Subcutaneous abdominal adipose tissue (tissue), 5 donors: ENCODE measurements around the gene C10orf105.

Experiments
- H3K27ac ChIP-seq: one replicate; pipeline ENCODE4 v1.7.0; 2013; ENCODE audit warnings: low read depth, mild to moderate bottlenecking, inconsistent platforms, low read length, moderate library complexity
- H3K27me3 ChIP-seq, 5 donors: one replicate each; pipeline ENCODE4 v1.7.0; 2013; ENCODE audit warnings: low read length in 5 of 5, inconsistent platforms in 1 of 5; ENCODE audit not compliant: control insufficient read depth in 5 of 5, insufficient read depth in 4 of 5
- H3K36me3 ChIP-seq, 5 donors: one replicate each; pipeline ENCODE4 v1.7.0; 2013; ENCODE audit warnings: low read length in 5 of 5; ENCODE audit not compliant: control insufficient read depth in 5 of 5, insufficient read depth in 5 of 5
- H3K4me1 ChIP-seq, 5 donors: one replicate each; pipeline ENCODE4 v1.7.0; 2013; ENCODE audit warnings: low read length in 5 of 5, mild to moderate bottlenecking in 3 of 5, moderate library complexity in 1 of 5; ENCODE audit not compliant: control insufficient read depth in 5 of 5, insufficient read depth in 5 of 5
- H3K4me3 ChIP-seq, 5 donors: one replicate each; pipeline ENCODE4 v1.7.0; 2013; ENCODE audit warnings: low read length in 5 of 5, low read depth in 1 of 5
- H3K9ac ChIP-seq, 5 donors: one replicate each; pipeline ENCODE4 v1.7.0; 2013; ENCODE audit warnings: low read length in 5 of 5, mild to moderate bottlenecking in 4 of 5, moderate library complexity in 3 of 5
- H3K9me3 ChIP-seq, 5 donors: one replicate each; pipeline ENCODE4 v1.7.0; 2013; ENCODE audit warnings: low read length in 5 of 5; ENCODE audit not compliant: control insufficient read depth in 5 of 5
- donor health status: healthy.
- donor health status: healthy.
- donor health status: healthy.
- donor health status: healthy.
- donor health status: healthy.

Gene C10orf105

DNA sequence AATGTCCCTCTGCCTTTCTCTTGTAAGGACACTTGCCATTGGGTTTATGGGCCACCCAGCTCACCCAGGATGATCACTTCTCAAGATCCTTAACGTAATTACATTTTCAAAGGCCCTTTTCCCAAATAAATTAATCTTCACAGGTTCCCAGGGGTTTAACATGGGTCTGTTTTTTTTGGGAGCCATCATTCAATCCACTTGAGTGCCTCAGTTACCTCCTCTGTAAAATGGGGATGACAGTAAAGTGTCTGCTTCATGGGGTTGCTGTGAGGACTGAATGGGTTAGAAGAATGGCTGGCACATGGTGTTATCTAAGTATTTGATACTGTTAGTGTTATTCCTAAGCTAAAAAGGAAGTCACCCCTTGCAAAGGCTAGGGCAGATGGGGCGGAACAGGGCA lies 7.4 kb downstream of the C10orf105 start:
- H3K9ac ChIP-seq = peak overlapping the region in 1 of 5 donors; percentile 65
- no peak overlapping the region for H3K4me3 ChIP-seq
- no peaks in the 10 kb centered on the region for H3K36me3 ChIP-seq
- peak overlapping the region; percentile 98 for H3K27ac ChIP-seq
- H3K4me1 ChIP-seq = peaks cover 13 to 91% (median 66%) of the 10 kb centered on the region in 5 donors
- H3K9me3 ChIP-seq = no peaks in the 10 kb centered on the region
- no peaks in the 10 kb centered on the region for H3K27me3 ChIP-seq

DNA sequence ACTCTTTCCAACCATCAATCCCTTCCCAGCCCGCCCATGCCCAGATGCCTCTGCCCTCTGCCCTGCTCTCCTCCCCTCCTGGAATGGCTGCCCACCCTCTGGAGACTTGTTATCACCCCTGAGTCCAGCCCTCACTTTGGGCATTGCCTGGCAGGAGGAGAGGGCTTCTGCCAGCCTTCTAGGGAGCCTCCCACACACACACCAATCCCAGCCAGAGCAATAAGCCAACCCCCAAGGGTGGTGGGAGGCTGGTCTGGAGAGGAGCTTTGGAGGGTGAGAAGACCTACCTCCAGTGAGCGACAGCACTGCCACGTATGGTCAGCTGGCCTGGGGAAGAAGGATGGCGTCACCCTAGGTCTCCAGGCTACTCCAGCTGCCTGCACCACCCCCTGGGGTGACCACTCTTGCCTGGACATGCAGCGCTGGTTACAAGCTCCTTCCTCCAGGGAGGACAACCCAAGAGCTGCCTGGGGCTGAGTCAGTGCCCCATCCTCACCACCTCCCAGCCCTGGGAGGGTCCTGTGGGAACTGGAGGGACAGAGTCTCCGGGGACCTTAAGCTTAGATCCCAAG lies 8.4 kb downstream of the C10orf105 start:
- H3K4me3 ChIP-seq = no peak overlapping the region
- peaks cover 13 to 91% (median 66%) of the 10 kb centered on the region in 5 donors for H3K4me1 ChIP-seq
- H3K36me3 ChIP-seq = no peaks in the 10 kb centered on the region
- H3K9me3 ChIP-seq = no peaks in the 10 kb centered on the region
- H3K27me3 ChIP-seq = no peaks in the 10 kb centered on the region
- peak overlapping the region; percentile 98 for H3K27ac ChIP-seq
- H3K9ac ChIP-seq = no peak overlapping the region

DNA sequence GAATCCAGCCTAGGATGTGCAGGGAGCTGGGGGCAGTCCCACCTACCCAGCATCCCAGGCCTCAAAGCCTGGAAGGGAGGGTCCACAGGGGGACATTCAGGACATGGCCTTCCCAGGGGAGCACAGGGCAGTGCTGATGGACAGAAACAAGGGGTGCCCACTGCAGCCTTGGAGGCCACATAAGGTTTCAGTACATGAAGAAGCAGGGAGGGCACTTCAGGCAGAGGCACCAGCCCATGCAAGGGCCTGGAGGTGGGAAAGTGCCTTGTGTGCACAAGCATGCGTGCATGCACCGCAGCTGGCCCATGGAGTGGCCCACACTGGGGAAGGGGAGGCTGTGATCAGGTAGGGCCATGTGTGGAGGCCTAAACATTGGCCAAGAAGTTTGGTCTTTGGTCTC lies 9.1 kb downstream of the C10orf105 start:
- Histone ChIP-seq H3K36me3 (no peaks in the 10 kb centered on the region), H3K9me3 (no peaks in the 10 kb centered on the region), H3K27ac (no peak overlapping the region), H3K4me1 (peaks cover 13 to 91% (median 65%) of the 10 kb centered on the region in 5 donors), H3K27me3 (no peaks in the 10 kb centered on the region), H3K4me3 (no peak overlapping the region), H3K9ac (no peak overlapping the region)

DNA sequence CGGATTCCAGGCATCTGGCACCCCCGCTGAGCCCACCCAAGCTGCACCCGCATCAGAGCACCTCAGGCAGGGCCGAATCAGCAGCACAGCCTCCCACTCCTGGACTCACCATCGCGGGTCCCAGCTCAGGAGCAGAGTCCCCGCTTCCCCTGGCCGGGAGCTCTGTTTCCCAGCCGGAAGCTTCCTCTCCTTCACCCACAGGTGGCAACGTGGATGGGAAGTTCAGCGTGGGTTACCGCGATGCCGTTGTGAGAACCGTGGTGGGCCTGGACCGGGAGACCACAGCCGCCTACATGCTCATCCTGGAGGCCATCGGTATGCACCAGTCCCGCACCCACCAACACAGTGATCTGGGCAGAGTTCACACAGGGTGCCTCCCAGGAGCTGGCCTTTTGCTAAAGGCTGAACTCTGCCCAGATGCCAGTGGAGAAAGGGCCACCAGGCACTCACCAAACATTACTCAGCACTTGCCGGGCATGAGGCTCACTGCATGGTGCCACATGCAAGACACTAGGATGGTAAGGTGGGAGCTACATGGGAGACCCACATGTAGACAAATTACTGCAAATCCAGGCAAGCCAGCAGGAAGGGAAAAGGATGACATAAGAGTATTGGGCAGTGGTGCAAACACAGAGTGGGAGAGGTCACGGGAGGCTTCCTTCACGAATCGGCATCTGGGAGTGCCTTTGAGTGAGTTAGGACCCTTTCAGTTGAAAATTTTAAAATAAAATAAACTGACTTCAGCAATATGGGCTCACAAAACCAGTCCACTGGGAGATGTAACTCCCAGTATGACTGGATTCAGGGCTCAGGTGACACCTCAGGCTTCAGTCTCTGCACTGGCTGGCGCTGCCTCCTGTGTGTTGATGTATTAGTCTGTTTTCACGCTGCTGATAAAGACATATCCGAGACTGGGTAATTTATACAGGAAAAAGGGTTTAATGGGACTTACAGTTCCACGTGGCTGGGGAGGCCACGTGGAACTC lies 10.4 kb downstream of the C10orf105 start:
- H3K4me3 ChIP-seq = peak overlapping the region in 4 of 5 donors; percentile 44 to 77 (median 54)
- H3K9ac ChIP-seq = peak overlapping the region in 1 of 5 donors; percentile 53

DNA sequence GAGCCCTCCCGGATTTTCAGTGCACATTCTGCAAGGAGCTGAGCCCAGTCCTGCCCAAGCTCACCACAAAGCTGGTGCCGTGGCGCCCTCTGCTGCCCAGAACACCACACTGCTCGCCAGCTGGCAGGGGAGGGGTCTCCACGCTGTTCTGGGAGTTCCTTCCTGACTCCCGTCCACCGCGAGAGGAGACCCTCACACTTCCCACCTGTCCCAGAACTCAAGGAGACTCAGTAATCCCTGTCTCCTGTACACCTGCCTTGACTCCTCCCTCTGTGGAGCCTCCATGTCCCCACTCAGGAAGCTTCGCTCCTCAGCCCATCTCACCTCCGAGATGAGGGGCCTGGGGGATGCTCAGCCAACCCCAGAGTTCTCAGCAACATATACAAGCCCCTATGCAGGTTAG lies 11.3 kb downstream of the C10orf105 start:
- Histone ChIP-seq H3K36me3 (no peaks in the 10 kb centered on the region), H3K27ac (no peak overlapping the region), H3K4me1 (peaks cover 5 to 79% (median 45%) of the 10 kb centered on the region in 5 donors), H3K9me3 (no peaks in the 10 kb centered on the region), H3K27me3 (no peaks in the 10 kb centered on the region), H3K4me3 (peak overlapping the region; percentile 33 to 77 (median 52)), H3K9ac (peak overlapping the region in 2 of 5 donors; percentile 41 to 53)

More for the DNA sequence above, 10.4 kb downstream of the C10orf105 start:
- Histone ChIP-seq H3K9me3 (no peaks in the 10 kb centered on the region), H3K27me3 (no peaks in the 10 kb centered on the region), H3K27ac (peak overlapping the region; percentile 1), H3K4me1 (peaks cover 8 to 88% (median 54%) of the 10 kb centered on the region in 5 donors), H3K36me3 (no peaks in the 10 kb centered on the region)

DNA sequence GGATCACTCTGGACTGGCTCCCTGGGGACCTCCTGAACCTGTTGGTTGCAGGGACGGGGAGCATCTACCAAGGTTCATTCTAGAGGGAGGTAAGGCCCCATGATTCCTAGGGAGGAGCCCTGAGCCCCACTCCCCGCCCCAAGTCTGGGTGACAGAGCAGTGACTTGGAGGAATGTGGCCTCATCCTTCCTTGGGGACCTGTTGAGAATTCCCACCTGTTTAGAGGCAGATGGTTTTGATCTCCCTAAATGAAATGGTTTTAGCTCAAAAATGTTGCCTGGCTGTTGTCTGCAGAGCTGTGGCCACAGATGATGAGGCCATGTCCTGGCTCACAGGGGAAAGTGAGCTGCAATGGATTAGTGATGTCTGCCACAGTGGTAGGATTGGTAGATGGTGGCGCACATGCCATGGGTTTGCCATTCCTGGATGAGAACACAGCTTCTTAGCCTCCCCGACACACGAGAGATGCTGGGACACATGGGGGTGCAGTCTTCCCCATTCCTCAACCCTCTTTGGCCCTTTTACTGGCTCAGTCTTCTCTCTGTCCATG lies 12.3 kb downstream of the C10orf105 start:
- no peaks in the 10 kb centered on the region for H3K9me3 ChIP-seq
- H3K9ac ChIP-seq = peak overlapping the region in 1 of 5 donors; percentile 53
- no peak overlapping the region for H3K27ac ChIP-seq
- no peaks in the 10 kb centered on the region for H3K27me3 ChIP-seq
- H3K36me3 ChIP-seq = no peaks in the 10 kb centered on the region
- H3K4me1 ChIP-seq = peaks cover 2 to 70% (median 35%) of the 10 kb centered on the region in 5 donors
- H3K4me3 ChIP-seq = peak overlapping the region in 1 of 5 donors; percentile 63

DNA sequence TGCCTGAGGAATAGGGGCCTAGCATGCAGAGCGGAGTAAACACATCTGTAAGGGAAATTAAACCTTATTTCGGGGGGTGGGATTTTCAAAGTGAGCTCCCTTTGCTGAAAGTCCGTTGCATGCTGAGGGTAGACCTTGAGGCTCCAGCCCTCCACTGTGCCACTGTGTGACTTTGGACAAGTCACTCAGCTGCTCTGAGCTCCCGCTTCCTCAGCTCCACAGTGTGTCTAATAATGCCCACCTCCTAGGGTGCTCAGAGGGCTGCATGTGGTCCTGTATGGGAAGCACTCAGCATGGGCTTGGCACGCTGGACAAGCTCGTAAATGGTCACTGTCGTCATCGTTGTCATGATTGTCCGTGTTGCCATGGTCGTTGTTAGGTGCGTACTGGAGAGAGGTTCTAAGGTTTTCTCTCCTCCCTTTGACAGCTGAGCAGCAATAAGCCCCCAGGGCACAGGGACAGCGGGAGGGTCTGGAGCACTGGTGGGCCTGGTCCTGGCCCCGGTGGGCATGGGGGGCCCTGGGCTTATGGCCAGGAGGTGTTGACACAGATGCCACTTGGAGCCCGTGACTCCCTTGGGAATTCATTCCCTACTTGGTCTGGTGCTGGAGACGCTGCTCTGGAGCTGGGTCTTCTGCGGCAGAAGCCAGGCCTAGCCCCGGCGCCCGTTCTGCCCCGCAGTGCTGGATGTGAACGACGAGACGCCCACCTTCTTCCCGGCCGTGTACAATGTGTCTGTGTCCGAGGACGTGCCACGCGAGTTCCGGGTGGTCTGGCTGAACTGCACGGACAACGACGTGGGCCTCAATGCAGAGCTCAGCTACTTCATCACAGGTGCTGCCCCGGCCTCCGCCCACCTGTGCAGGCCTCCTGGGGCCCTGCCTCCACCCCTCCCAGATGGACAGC lies 13.1 kb downstream of the C10orf105 start:
- H3K9ac ChIP-seq = peak overlapping the region in 1 of 5 donors; percentile 44
- no peak overlapping the region for H3K4me3 ChIP-seq
- peaks cover 2 to 70% (median 34%) of the 10 kb centered on the region in 5 donors for H3K4me1 ChIP-seq
- H3K36me3 ChIP-seq = no peaks in the 10 kb centered on the region
- H3K27ac ChIP-seq = no peak overlapping the region
- no peaks in the 10 kb centered on the region for H3K9me3 ChIP-seq
- H3K27me3 ChIP-seq = no peaks in the 10 kb centered on the region

DNA sequence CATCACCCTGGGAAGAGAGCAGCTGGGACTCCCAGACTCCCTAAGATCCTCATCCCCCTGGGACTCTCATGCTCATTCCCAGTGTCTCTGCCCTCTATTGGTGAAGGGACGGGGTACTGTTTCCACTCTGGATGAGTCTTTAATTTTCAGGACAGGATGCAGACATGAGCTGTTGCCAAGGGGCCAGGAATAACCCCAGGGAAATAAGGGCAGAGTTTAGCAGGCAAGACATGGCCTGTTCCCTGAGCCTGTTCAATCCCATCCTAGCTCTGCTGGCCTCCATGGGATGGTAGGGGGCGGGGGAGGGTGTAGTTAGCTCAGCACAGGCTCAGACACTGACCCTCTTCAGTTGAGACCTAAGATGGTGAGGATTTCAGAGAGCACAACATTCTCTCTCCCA lies 14.0 kb downstream of the C10orf105 start:
- Histone ChIP-seq H3K27ac (no peak overlapping the region), H3K9ac (peak overlapping the region in 1 of 5 donors; percentile 22), H3K4me3 (no peak overlapping the region), H3K27me3 (no peaks in the 10 kb centered on the region), H3K9me3 (no peaks in the 10 kb centered on the region), H3K4me1 (peaks cover 2 to 69% (median 32%) of the 10 kb centered on the region in 5 donors), H3K36me3 (no peaks in the 10 kb centered on the region)

DNA sequence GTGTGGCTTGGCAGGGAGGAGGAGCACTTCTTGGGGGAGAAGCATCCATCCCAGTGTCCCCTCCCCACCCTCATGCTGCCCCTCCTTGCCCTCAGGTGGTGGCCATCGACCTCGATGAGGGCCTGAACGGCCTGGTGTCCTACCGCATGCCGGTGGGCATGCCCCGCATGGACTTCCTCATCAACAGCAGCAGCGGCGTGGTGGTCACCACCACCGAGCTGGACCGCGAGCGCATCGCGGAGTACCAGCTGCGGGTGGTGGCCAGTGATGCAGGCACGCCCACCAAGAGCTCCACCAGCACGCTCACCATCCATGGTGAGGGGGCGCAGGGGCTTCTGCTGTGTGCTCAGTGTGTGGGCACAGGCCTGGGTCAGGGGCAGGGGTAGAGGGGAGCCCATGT lies 14.8 kb downstream of the C10orf105 start:
- Histone ChIP-seq H3K27ac (no peak overlapping the region), H3K4me1 (peaks cover 2 to 63% (median 32%) of the 10 kb centered on the region in 5 donors), H3K27me3 (no peaks in the 10 kb centered on the region), H3K36me3 (no peaks in the 10 kb centered on the region), H3K9me3 (no peaks in the 10 kb centered on the region), H3K9ac (no peak overlapping the region), H3K4me3 (no peak overlapping the region)
